Activated CD4-positive, alpha-beta T cell treated with anti-CD3 and anti-CD28 coated beads for 1 hour (primary cell): ENCODE results near the gene GLYAT.

Source experiments
- DNase-seq: peaks from one replicate; pipeline ENCODE4 v3.0.0-alpha.2; 2020

GLYAT gene, protein sequence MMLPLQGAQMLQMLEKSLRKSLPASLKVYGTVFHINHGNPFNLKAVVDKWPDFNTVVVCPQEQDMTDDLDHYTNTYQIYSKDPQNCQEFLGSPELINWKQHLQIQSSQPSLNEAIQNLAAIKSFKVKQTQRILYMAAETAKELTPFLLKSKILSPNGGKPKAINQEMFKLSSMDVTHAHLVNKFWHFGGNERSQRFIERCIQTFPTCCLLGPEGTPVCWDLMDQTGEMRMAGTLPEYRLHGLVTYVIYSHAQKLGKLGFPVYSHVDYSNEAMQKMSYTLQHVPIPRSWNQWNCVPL

DNA sequence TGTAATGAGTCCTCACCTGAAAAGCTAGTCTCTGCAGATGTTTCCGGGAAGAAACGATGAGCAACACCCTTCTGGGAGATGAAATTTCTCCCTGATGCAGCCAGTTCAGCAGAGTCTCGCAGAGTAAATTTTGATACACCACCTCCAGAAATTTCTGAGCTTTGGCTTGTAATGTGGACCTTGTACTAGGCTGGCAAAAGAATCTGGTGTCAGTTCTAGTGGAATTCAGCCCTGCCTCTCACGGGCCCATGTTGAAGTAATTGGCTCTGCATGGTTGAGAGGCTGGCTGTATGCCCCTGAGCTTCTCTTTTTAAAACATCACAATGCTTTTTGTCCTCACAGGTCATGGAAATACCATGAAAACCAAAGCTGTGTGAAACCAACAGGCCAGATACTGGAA lies at the start of gene GLYAT:
TSS of gene GLYAT (minus strand) at position 125 of the 400 bp plus-strand sequence. CDS start 7,447 bp downstream, outside the sequence.
- DNase-seq, result no peak

DNA sequence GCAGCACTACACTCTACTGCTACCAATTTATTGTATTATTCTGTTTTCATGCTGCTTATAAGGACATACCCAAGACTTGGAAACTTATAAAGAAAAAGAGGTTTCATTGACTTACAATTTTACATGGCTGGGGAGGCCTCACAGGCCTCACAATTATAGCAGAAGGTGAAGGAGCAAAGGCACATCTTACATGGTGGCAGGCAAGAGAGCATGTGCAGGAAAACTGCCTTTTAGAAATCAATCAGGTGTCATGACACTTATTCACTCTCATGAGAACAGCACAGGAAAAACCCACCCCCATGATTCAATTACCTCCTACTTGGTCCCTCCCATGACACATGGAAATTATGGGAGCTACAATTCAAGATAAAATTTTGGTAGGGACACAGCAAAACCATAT lies 49.6 kb upstream of the GLYAT start:
- no peak for DNase-seq

DNA sequence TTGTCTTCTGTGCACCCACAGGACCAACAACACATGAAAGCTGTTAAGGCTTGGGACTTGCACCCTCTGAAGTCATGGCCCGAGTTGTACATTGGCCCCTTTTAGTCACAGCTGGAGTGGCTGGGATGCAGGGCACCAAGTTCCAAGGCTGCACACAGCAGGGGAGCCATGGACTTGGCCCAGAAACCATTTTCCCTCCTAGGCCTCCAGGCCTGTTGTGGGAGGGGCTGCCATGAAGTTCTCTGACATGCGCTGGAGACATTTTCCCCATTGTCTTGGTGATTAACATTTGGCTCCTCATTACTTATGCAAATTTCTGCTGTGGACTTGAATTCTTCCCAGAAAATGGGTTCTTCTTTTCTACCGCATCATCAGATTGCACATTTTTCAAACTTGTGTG lies 48.8 kb upstream of the GLYAT start:
- no peak for DNase-seq

DNA sequence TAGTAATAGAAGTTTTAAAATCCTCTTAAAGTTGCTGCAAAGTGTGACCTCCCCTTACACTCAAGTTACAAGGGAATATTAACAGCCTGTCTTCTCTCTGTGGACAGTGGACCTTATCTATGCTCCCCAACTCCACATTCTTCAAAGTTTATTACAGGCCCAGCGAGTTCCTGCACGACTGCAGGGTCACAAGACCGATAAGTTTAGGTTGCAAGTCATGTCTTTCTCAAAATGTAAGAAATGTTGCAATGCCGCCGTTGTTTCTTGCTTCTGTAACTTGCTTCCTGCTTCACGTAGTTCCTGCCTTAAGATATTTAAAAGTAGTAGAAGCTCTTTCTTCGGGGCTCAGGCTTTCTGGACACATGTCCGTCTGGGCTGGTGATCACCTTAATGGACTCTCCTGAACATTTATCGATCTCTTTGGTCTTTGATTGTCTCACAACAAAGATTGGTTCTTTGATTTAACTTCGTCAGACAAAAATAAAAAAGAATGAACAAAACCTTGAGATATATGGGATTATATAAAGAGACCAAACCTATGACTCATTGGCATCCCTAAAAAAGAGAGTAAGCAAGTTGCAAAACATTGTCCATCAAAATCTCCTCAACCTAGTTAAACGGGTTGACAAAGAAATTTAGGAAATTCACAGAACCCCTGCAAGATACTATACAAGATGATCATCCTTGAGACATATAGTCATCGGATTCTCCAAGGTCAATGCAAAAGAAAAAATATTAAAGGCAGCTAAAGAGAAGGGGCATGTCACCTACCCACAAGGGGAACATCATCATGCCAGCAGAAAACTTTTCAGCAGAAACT lies 45.4 kb upstream of the GLYAT start:
- DNase-seq, result no peak

DNA sequence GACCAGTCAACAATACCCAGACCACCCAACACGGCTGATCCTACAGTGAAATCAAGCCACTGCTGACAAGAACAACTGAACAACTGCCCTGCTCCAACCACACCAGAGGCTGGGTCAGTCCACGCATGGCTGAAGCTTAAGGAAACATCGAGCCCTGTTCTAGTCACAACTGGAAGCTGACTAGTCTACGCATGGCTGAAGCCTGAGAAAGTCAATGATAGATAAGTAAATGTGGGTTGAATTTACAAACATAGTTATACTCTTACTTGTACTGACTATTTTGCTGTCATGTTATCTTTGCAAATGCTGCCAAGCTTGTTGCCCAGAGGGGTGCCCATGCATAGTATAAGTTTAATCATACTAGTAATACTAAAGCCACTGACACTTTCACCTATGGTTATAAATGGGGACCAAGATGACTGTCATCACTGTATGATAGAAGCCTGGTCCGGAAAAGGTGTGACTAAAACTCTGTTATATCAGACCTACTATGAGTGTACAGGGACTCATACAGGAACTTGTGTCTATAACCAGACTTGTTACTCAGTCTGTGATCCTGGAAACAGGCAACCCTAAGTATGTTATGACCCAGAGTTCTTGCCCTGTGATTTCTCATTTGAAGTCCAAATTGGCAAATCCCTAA lies 43.4 kb upstream of the GLYAT start:
- DNase-seq, result no peak

DNA sequence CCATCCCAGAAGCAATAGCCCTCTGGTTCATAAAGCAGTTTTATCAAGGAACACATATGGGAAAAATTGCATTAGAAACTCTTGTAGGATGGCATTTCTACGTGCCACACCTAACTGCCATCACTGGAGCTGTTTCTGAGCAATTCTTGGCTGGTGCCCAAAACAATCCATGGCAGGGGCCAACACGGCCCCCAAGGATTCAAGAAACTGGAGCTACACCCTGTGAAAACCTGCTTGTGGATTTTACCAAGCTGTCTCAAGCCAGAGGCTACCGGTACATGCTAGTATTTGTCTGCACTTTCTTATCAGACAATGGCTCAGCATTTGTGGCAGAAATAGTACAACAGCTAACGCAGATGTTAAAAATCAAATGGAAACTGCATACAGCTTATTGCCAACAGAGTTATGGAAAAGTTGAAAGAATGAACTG lies 42.4 kb upstream of the GLYAT start:
- DNase-seq, result no peak

DNA sequence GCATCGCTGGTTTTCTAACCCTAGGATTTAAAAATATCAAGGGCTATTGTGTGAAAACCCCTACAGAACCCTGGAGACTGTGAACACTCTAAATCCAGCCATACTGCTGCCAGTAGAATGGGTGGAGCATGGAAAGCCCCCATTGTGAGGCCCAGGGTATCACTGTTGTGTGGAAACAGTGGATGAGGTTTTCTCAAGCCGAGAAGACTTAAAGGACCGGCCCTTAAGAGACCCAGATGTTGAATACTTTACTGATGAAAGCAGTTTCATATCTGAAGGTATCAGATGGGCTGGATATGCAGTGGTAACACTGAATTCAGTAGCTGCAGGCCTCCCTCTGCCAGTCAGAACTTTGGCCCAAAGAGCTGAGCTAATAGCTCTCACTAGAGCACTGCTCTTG lies 41.6 kb upstream of the GLYAT start:
- no peak for DNase-seq

DNA sequence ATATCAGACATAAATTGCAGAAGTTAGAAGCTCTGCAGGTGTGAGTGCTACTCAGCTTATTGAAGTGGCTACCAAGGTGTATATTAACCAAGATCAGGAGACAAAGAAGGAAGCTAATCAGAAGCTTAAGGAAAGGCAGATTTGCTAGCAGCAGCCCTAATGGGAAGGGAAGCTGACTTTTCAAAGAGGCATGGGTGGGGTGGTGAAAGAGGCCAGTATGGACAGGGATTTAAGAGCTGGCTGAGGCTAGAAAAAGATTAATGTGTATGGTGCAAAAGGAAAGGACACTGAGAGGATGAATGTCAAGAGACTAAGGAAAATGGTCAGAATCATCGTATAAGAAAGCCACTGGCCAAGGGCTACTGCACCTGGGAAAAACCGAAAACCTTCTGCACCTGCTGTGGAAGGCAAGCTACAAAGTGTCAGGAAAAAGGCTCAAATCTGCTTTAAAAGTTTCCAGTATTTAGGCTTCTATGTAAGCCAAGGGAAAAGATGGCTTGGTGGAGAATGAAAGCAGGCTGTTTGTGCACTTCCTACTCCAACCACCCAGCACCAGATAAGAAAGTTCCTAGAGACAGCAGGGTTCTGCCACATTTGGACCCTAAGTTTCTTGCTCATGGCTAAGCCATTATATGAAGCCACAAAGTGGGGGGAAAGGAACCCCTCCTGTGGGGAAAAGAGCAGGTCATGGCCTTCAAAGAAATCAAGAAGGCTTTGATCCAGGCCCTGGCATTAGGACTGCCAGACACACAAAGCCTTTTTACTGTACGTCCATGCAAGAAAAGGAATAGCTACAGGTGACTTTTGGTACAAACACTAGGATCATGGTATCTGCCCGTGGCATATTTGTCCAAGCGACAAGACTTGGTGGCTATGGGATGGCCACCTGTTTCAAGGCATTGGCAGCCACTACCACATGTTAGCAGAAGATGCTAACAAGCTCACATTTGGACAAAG lies 40.9 kb upstream of the GLYAT start:
- no peak for DNase-seq

DNA sequence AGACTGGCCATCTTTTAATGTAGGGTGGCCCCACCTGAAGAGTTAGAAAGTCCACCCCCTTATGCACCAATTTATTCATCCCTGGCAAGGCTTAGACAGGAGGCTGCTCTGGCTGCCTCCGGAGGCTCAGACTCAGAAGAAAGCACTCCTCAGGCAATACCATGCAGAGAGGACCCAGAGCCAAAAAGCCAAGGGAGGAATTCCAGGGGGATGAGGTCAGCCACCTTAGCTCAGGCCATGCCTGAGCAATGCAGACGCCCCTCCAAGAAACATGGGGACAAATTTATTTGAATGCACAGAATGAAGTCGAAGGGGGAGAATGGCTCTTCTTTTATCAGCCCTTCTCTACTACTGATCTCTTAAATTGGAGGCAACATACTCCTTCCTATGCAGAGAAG lies 39.7 kb upstream of the GLYAT start:
- no peak for DNase-seq

DNA sequence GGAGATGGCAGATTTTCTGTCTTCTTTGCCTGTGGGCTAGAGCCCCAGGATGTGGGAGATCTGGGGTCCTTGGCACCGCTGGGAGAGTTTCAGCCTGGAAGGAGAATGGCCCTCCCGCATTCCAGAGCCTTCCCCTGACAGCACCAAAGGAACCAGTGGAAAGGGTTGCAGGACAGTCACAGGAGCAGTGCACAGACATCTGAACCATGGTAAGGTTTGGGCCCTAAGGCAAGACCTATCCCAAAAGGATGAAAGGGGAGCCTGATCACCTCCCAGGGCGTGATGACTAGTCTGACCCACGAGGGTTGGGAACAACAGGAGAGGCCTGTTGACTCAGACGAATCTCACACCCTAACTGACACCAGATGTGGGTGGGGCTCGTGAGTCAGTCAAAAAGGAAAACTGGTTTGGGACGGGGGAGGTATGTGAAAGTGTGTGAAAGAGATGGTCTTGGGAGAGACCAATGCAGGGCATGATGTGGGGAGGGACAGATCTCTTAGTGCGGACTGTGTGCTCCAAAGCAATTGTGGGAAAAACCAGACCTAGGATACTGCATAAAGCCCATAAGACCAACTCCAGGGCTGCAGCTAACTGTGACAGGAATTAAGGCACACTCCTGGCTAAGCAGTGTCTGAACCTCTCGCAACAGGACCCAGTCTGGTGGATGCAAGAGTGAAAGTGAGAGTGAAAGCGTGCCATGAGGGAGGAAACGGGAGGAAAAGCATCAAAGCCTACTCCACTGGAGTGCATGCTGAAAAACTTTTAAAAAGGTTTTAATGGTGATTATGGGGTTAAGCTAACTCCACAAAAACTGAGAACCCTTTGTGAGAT lies 39.1 kb upstream of the GLYAT start:
- no peak for DNase-seq

DNA sequence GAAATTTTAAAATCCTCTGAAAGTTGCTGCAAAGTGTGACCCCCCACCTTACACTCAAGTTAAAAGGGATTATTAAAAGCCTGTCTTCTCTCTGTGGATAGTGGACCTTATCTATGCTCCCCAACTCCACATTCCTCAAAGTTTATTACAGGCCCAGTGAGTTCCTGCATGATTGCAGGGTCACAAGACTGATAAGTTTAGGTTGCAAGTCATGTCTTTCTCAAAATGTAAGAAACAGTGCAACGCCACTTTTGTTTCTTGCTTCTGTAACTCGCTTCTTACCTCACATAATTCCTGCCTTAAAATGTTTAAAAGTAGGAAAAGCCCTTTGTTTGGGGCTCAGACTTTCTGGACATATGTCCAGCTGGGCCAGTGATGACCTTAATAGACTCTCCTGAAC lies 38.4 kb upstream of the GLYAT start:
- DNase-seq, result no peak

DNA sequence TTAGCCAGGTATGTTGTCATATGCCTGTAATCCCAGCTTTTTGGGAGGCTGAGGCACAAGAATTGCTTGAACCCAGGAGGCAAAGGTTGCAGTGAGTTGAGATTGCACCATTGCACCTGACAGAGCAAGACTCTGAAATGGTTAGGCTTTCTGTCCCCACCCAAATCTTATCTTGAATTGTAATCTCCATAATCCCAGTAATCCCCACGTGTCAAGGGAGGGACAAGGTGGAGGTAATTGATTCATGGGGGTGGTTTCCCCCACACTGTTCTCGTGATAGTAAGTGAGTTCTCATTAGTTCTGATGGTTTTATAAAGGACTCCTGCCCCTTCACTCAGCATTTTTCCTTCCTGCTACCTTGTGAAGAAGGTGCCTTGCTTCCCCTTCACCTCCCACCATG lies 37.6 kb upstream of the GLYAT start:
- DNase-seq, result no peak

DNA sequence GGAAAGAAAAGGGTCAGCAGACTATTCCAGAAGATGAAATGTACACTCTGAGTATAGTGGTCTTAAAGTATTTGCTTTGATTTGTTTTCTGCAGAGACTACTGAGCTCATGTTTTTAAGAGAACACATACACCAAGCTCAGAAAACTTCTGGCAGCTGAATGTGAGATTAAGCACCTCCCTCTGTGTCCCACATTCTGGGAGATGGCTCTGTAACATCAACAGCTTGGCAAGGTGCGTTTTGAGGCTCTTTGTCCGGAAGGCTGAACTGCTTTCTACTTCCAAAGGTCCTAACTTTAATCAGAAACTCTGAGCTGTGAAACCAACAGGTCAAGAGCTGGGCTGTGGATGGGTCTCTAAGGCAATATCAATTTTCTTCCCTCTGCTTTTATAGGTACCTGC lies 36.4 kb upstream of the GLYAT start:
- DNase-seq, result no peak

DNA sequence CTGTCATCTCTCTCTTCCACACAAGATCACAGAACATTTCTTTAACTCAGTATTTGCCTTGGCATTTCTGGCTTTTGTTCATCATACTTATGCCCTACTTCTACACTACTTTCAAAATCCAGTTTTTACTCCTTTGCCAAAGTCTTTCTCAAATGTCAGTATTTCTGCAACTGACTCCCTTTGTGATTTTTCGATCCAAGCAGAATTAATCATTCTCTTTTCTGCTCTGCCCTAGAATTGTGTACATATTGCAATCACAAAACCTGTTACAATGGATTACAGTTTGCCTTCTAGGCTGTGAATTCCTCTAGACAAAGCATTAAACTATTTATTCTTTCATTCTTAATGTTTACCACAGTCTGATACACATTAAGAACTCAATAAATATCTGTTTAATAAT lies 33.3 kb upstream of the GLYAT start:
- no peak for DNase-seq

DNA sequence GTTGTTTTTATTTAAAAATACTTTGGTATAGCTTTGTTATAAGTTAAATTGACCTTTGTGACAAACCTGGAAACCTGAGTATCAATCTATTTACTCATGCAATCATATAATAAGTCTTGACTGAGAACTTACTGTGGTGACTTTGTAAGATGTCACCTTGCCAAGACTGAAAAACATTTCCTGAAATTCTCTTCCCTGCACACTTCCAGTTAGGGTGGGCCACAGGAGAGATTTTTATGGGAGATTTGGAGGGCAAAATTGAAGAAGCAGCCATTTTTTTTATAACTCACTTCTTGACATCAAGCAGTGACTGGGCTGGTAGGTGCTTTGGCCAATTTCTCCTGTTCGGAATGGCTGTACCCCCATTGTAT lies 31.4 kb upstream of the GLYAT start:
- no peak for DNase-seq

DNA sequence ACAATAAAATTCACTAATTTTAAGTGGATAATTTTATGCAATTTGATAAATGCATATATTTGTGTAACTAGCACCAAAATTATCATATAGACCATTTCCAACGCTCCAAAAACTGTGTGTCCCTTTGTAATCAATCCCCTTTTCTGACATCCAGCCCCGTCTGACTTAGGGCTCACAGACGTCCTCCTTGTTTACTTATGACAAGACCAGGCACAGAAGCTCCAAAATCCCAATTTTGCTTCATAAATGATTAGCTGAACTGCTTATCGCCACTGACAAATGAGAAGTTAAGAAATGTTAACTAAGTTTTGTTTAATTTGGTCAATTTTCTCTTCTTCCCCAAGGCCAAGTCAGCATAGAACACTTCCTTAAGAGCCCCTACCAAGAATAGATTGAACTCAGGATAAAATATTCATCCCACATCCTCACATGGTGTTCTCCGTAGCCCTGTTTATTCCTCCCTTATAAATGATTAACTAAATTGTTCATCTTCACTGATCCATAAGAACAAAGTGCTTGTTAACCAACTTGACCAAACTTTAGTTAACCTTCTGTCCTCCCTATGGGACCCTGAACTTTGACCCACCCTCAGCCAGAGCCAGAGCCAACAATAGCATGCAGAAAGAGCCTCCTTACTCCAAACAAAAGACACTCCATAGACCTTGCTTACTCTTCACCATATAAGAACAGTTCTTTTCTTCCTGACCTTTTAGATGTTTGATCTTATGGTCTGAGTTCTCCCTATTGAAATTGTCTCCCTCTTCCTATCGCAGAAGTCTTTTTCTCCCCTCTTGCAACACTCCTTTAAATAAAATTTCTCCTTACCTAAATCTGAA lies 30.8 kb upstream of the GLYAT start:
- DNase-seq, result no peak

DNA sequence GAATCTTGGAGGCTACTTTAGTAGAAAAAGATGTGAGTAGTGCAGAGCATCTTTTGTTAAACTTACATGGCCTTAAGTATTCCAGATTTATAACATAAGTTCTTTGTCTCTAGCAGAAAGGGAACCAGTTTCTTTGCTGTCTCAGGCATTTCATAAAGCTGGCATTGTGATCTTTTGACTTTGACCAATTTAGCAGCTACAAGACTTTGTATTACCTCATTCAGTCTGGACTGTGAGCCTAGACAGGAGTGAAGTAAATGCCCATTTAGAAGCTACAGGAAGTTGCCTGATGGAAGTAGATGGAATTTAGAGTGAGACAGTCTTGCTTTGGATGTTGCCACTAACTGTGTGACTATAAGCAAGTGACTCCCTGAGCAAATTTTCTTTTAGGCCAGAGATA lies 25.7 kb upstream of the GLYAT start:
- no peak for DNase-seq

DNA sequence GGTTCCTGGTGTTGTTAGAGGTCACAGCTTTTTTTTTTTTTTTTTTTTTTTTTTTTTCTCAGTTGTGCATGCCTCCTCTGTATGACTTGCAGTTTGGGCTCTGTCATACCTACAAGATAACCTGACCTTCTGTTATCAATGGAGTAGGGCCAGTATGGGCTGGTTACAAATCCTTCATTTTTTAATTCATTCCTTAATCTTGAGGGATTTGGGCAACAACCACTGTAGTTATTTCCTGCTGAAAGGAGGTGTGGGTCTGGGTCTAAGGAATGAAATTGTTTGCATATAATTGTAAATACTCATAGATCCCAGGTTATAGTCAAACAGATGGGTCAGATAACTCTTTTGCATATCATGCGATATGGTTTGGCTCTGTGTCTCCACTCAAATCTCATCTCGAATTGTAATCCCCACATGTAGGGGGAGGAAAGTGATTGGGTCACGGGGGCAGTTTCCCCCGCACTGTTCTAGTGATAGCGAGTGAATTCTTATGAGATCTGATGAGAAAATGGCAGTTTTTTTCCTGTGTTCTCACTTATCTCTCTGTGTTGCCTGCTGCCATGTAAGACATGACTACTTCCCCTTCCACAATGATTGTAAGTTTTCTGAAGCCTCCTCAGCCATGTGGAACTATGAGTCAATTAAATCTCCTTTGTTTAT lies 14.1 kb upstream of the GLYAT start:
- no peak for DNase-seq

DNA sequence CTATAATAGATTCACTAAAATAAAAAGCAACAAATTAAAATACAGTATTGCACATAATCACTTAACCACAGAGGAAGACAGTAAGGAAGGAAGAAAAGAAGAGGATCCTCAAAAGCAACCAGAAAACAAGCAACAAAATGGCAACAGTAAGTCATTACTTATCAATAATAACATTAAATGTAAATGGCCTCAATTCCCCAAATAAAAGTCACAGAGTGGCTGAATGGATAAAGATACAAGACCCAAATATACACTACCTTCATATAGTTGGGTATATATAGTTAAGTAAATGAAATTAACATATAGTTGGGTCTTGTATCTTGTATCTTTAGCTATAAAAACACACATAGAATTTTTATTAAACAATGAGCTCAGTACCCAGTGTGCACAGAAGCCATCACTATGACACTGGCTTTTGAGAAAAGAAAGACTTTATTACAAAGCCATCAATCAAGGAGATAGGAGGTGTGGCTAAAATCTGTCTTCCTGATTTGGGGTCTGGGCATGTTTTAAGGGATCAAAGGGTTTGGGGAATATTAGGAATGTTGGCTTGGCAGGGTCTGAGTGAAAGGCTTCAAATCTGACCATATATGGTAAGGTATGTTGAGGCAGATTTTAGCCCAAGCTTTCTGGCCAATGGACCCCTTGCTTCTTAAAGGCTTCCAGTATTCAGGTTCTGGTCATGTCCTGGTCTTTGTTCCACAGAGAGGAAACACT lies 13.4 kb upstream of the GLYAT start:
- no peak for DNase-seq
